GM12891 (cell line): ENCODE data around the gene TTC23.

Experiments used
- POLR2A ChIP-seq: IDR thresholded peaks from 2 replicates; pipeline ENCODE4 v1.6.1; 2011; ENCODE audit warnings: low read depth, low read length, control low read depth
- POLR2AphosphoS5 ChIP-seq: IDR thresholded peaks from 2 replicates; pipeline ENCODE4 v1.6.1; 2011; ENCODE audit warnings: low read depth, low read length, control low read depth

GRCh38 chr15:99125061-99125891 is 124.1 kb downstream of the TTC23 start:
- TF ChIP-seq POLR2A (no peak), POLR2AphosphoS5 (no peak)
